AG04450 (cell line): ENCODE results near the gene IGFBP6. TPM values are rescaled to one million over a fixed set of nuclear protein-coding genes. Genes with fewer than 3 reads are reported as not detected.

ENCODE experiments used
- CTCF ChIA-PET: fragments of 300-600, 350-600 bp; formaldehyde crosslinking; extraction: SDS; loops from one replicate; lab custom pipeline; 2022; ENCODE audit warnings: antibody characterized with exemption, inconsistent platforms; lab: Charles Lee
- POLR2A ChIA-PET: fragments of 350-600 bp; formaldehyde crosslinking; extraction: SDS; loops from one replicate; lab custom pipeline; 2021; ENCODE audit warnings: antibody characterized with exemption, inconsistent platforms; lab: Yijun Ruan, JAX
- DNase-seq: peaks from one replicate; pipeline ENCODE4 v3.0.0-alpha.2; 2011; ENCODE audit warnings: low read depth, low spot score
- H3K27ac ChIP-seq: one replicate; pipeline ENCODE4 v1.5.1; 2012; ENCODE audit warnings: low read depth, low read length, control low read depth
- H3K27me3 ChIP-seq: one replicate; pipeline ENCODE4 v1.6.0; 2012; ENCODE audit warnings: low read length; ENCODE audit not compliant: control insufficient read depth, insufficient read depth
- H3K4me3 ChIP-seq: 2 replicates; pipeline ENCODE4 v1.5.1; 2011; ENCODE audit warnings: mild to moderate bottlenecking, low read depth, low read length, control low read depth
- H3K9me3 ChIP-seq: 2 replicates; pipeline ENCODE4 v1.5.1; 2012; ENCODE audit warnings: low read length; ENCODE audit not compliant: control insufficient read depth, insufficient read depth
- polyA plus RNA-seq: library from polyadenylated mRNA; depleted of rRNA; stranded (reverse); fragments of >200 nt; gene quantifications from 2 replicates; pipeline ENCODE4 v1.2.3, GENCODE V29; 2011
- TF ChIP-seq, protein P1 (sequence below): IDR thresholded peaks from 2 replicates; pipeline ENCODE4 v1.5.1; 2011; ENCODE audit warnings: low read depth, low read length, control low read depth, inconsistent platforms

The IGFBP6 gene
- polyA plus RNA-seq, 1 experiment, result 182 TPM

DNA sequence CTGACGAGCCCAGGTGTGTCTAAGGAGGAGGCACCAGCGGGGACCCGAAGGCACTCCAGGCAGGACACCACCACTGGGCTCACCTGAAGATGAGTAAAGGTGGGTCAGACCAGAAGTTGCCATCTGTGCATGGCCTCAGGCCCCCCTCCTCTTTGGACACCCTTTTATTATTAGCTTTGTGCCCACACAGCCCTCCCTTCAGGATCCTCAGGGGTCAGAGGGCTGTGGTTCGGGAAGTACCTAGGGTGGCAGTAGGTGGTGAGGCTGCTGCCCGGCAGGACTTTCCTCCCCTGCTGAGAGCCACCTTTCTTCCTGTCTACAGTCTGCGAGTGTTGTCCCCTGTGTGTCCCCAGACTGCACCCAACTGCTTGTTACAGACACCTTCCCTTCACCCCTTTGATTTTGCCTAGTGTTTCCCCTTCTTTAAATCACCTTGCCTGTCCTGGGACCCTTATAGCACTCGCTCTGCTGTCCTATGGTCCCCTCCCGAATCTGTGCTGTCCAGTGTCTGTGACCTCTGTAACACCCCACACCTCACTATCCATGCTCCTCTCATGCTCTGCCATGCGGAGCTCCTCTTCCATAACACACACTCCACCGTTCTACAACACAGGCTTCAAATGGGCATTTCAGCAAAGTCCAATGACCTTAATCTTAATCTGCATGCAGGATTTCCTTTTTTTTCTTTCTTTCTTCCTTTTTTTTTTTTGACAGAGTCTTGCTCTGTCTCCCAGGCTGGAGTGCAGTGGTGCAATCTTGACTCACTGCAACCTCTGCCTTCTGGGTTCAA, 31.5 kb downstream of the IGFBP6 start:
- TF ChIP-seq, protein P1, sequence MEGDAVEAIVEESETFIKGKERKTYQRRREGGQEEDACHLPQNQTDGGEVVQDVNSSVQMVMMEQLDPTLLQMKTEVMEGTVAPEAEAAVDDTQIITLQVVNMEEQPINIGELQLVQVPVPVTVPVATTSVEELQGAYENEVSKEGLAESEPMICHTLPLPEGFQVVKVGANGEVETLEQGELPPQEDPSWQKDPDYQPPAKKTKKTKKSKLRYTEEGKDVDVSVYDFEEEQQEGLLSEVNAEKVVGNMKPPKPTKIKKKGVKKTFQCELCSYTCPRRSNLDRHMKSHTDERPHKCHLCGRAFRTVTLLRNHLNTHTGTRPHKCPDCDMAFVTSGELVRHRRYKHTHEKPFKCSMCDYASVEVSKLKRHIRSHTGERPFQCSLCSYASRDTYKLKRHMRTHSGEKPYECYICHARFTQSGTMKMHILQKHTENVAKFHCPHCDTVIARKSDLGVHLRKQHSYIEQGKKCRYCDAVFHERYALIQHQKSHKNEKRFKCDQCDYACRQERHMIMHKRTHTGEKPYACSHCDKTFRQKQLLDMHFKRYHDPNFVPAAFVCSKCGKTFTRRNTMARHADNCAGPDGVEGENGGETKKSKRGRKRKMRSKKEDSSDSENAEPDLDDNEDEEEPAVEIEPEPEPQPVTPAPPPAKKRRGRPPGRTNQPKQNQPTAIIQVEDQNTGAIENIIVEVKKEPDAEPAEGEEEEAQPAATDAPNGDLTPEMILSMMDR, result no peak
- no peak overlapping the region for H3K4me3 ChIP-seq
- no peak for DNase-seq
- no peaks in the 10 kb centered on the region for H3K9me3 ChIP-seq
- H3K27ac ChIP-seq, result no peak overlapping the region
- peaks cover 8% of the 10 kb centered on the region for H3K27me3 ChIP-seq
- ChIA-PET POLR2A (no interaction called here), CTCF (interaction anchor here (2.2 kb wide), 1 partner anchor 31 kb away, joined by 9 read pairs; no protein-coding TSS in a partner anchor)

DNA sequence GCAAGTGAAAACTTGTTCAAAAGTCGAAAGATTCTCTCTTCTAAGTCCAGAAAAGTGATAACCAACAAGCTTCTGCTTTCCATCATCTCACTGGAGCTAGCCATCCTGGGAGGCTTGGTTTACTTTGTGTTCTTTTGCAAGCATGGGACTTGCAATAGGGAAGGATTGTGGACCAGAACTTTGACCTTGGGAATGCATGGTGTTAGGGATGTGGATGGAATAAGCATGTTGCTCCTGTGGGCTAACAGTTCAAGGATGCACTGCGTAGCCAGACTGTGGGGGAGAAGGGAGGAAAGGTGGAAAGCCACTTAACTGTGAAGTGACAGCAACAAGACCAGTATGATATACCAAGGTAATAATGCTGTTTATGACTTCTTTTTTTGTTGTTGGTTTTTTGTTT, 34.4 kb downstream of the IGFBP6 start:
- no peak overlapping the region for H3K4me3 ChIP-seq
- TF ChIP-seq, protein P1, result no peak
- POLR2A ChIA-PET, result no interaction called here
- peaks cover 4% of the 10 kb centered on the region for H3K9me3 ChIP-seq
- H3K27ac ChIP-seq, result no peak overlapping the region
- CTCF ChIA-PET, result interaction anchor here (0.9 kb wide), 1 partner anchor 28 kb away, joined by 4 read pairs; no protein-coding TSS in a partner anchor
- DNase-seq, result no peak
- H3K27me3 ChIP-seq, result peaks cover 8% of the 10 kb centered on the region

DNA sequence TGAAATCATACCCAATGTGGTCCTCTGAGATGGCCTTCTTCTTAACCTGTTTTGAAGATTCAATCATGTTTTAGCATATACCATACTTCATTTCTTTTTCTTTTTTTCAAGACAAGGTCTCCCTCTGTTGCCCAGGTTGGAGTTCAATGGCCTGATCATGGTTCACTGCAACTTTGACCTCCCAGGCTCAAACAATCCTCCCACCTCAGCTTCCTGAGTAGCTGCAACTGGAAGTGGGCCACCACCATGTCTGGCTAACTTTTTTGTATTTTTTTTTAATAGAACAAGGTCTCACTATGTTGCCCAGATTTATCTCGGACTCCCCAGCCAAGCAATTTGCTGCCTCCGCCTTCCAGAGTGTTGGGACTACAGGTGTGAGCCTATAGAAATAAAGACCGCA, 36.3 kb downstream of the IGFBP6 start:
- peaks cover 6% of the 10 kb centered on the region for H3K27me3 ChIP-seq
- ChIA-PET POLR2A (no interaction called here), CTCF (no interaction called here)
- TF ChIP-seq, protein P1, result no peak
- no peak overlapping the region for H3K27ac ChIP-seq
- peaks cover 7% of the 10 kb centered on the region for H3K9me3 ChIP-seq
- no peak for DNase-seq
- no peak overlapping the region for H3K4me3 ChIP-seq

DNA sequence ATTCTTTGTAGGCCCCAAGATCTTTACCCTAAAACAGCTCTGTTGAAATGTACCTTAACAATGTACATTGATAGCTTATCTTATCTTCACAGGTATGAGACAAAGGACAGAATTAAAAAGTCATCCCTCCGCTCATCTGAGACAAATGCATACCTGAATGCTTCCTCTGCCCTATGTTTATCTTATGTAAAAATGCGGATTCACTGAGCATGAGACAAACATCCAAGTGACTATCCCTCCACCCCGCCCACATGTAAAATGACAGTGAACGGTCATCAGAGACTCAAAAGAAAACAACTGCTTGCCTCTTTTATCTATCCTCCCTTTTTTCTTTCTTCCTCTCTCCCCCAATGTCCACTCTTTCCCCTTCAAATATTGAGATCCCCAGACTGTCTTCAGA, 45.9 kb downstream of the IGFBP6 start:
- DNase-seq, result no peak
- peaks cover 6% of the 10 kb centered on the region; the same call in 1 of the 2 replicates for H3K9me3 ChIP-seq
- H3K4me3 ChIP-seq, result no peak overlapping the region
- ChIA-PET CTCF (no interaction called here), POLR2A (no interaction called here)
- TF ChIP-seq, protein P1, result no peak
- H3K27ac ChIP-seq, result no peak overlapping the region
- peaks cover 2% of the 10 kb centered on the region for H3K27me3 ChIP-seq
